Erythroblast (primary cell): Measurements from ENCODE around the gene RNF217.

Source experiments
- GATA1 ChIP-seq: IDR thresholded peaks from 2 replicates; pipeline ENCODE4 v1.6.1; 2011; ENCODE audit warnings: low read depth, mild to moderate bottlenecking, control low read depth, low read length, moderate library complexity
- POLR2A ChIP-seq: IDR thresholded peaks from 2 replicates; pipeline ENCODE4 v1.6.1; 2011; ENCODE audit warnings: mild to moderate bottlenecking, low read length

DNA sequence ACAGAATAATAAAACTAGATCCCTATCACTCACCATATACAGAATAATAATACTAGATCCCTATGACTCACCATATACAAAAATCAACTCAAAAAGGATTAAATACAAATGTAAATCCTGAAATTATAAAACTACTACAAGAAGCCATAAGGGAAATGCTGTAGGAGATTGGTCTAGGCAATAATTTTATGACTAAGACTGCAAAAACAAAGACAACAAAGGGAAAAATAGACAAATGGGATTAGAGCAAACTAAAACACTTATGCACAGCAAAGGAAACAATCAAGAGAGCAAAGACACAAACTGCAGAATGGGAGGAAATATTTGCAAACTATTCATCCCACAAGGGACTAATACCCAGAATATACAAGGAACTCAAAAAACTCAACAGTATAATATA, 4.1 kb upstream of the RNF217 start:
- TF ChIP-seq POLR2A (no peak), GATA1 (no peak)
